H4 (cell line): Measurements from ENCODE around the gene TTN. TPM values are rescaled to one million over a fixed set of nuclear protein-coding genes. Genes with fewer than 3 reads are reported as not detected.

ENCODE experiments used
- DNase-seq: peaks from one replicate; pipeline ENCODE4 v3.0.0-alpha.2; 2015; ENCODE audit warnings: low spot score
- total RNA-seq: library from RNA; depleted of rRNA; stranded (reverse); fragments of >200 nt; shearing (Covaris generic); gene quantifications from 2 replicates; pipeline ENCODE4 v1.2.3, GENCODE V29; 2014; rRNA removed

The TTN gene
- total RNA-seq, 1 experiment from 2014 or later = not detected

DNA sequence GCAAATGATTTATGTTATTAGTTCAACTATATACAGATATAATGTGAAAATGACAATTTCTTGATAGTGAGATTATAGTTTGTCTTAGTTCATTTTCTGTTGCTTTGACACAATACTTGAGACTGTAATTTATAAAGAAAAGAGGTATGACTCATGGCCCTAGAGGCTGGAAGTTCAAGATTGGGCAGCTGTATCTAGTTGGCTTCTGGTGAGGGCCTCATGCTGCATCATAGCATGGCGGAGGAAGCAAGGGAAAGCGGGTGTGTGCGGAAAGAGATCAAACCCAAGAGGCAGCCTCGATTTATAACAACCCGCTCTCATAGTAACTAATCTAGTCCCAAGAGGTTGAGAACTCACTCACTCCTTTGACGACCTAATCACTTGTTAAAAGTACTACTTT, 315.6 kb downstream of the TTN start:
- DNase-seq = no peak

GRCh38 chr2:178485356-178485755, 321.9 kb downstream of the TTN start:
- DNase-seq = no peak

DNA sequence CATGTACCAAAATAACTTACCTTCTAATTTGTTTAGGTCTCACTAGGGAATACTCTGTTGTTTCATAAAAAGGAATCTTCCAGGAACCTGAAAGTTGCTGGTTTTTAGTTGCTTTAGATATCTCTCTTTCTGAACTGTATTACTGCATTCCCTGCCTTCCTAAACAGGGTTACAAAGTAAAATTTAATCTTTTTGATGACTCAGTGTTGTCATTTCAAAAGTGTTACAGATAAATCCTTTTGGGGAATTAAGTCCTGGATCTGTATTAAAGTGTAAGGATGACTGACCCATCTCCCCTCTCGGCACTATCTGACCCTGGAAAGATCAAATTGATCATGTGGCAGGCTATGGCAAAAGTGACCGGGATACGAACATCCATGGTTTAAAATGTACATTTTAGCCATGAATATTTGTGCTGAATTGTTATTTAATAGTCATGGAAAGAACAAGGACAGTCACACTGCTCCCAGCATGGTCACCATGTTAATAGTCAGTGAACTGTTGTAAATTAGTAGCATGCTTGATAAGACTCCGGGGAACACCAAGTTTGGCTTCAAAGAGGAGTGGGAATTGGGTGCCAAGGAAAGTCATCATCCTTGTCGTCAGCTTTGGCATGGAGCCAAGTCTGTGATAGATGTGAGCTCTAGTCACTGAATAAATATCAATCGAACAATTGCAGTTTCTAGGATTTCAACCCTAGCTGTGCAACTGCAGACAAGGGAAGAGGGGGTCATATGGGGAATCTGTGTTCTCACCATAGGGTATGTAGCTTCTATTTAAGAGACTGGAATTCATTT, 322.8 kb downstream of the TTN start:
- no peak for DNase-seq

DNA sequence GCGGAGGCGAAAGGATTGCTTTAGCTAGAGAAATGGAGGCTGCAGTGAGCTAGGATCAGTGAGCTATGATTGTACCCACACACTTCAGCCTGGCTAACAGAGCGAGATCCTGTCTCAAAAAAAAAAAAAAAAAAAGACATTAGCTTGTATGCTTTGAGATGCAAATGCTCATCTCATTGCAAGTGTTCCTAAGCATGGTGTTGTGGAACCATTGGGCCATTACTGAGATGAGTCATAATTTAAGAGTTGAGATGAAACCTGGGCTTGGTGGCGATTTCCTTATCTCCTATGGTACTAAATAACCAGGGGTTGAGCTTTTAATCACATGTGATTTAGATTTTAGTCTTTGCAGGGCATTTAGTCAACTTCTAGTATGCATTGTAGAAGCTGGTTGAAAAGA, 324.8 kb downstream of the TTN start:
- DNase-seq = no peak

DNA sequence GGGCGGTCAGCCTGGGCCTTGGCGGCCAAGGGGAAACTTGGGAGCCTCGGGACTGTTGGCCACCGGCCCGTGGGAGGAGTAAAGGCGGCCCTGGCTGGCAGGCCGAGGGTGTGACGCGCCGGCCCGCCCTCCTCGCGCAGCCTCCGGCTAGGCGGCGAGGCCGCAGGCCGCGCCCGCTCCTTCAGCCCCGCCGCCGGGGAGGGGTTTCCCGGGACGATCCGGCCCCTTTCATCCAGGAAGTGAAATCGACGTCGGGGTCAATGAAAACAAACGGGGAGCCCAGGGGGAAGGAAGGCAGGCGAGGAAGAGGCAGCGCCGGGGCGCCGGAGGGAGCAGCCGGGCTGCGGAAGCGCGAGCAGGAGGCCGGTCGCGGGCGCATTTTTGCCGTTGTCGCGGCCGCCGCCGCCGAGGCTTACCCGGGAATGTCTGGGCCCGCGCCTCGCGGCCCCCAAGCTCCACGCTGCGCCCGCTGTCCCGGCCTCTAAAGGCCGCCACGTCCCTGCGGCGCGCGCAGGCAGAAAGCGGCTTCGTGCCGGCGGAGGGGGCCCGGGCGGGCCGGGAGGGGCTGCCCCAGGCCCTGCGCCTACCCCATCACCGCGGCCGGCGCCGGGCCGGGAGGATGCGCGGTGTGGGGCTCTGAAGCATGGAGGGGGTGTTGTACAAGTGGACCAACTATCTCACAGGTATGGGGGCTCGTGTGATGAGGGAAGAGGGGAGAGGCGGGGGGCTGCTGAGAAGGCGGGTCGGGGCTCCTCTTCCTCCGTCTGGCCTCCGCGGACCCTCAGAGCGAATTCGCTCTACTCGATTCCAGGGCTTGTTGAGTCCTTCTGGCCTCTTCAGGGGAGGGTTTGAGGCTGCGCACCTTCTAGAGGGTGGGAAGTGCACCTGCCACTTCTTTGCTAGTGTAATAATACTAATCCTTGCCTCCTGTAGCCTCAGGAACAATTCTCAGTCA, 326.7 kb downstream of the TTN start, which contains the start of gene PLEKHA3:
Gene PLEKHA3 (plus strand): TSS at position 231 of the 955 bp plus-strand sequence. CDS start 413 bp downstream, at position 644.
- DNase-seq = peak; percentile 91

GRCh38 chr2:178479758-178480226, 327.4 kb downstream of the TTN start:
- DNase-seq = no peak

GRCh38 chr2:178479275-178479616, 328.0 kb downstream of the TTN start:
- DNase-seq = no peak

DNA sequence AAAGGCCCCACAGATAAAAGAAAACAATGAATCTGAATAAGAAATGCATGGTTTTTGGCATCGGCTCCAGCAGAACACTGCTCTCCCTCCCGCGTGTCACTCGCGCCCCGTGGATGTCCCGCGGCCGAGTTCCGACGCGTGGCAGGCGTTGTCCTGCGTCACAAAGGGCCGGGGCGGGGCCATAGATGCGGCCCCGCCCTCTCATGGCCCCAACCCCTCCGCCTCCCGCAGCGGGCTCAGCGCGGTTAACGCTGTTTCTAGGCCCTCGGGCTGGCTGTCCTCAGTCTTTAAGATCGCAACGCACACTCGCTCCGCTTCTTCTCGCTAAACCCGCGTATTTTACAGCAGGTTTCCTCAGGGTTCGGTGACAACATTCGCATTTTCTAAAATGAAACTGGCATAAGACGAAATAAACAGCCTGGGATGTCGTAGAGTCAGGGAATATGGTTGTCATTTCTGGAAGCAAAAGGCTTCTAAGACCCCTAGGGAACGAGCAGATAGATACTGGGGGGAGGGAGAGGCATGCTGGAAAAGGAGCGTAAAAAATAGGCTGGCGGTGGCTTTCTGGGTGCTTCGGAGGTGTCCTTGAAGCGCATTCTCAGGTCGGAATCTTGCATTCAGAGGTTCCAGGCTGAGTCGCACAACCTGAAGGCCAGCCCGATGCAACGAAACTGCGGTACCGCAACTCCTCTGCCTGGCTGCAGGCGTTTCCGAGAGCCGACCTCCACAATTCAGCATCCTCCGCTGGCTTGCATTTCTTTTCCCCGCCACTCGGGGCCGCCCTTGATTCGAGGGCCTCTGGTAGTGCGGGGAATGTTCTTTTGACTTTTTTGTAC, 328.6 kb downstream of the TTN start, which contains the start of gene FKBP7:
Gene FKBP7 (minus strand): TSS at position 162 of the 836 bp plus-strand sequence. CDS start 101 bp downstream, at position 61.
- peak; percentile 53 for DNase-seq

GRCh38 chr2:178478130-178478438, 329.1 kb downstream of the TTN start:
- no peak for DNase-seq

GRCh38 chr2:178477443-178478129, 329.6 kb downstream of the TTN start:
- no peak for DNase-seq

DNA sequence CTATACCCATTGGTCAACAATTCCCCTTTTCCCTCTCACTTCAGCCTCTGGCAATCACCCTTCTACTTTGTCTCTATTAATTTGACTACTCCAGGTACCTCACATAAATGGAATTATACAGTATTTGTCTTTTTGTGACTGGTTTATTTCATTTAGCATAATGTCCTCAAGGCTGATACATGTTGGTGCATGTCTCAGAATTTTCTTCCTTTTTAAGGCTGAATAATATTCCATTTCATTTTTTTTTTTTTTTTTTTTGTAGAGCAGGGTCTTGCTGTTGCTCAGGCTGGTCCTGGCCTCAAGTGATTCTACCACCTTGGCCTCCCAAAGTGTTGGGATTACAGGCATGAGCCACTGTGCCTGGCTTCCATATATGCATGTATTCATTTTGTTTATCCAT, 330.7 kb downstream of the TTN start:
- no peak for DNase-seq

Other genes starting within 250 kb of the TTN start
- gene CCDC141, start 242.7 kb upstream of the TTN start, total RNA-seq = 0.02 TPM in 1 of 2 replicates, not detected in the other